Measurements from ENCODE around the gene PARP12.

PARP12 gene

GRCh38 chr7:140004672-140005071, 58.1 kb downstream of the PARP12 start:
- no peaks in the 10 kb centered on the region for H3K4me1 ChIP-seq (ENCODE audit: control insufficient read depth, insufficient read depth, low read length)
- no peaks in the 10 kb centered on the region for H3K9me3 ChIP-seq (ENCODE audit: control insufficient read depth in 2 of 2, low read length in 2 of 2)
- no peak overlapping the region for H3K4me3 ChIP-seq (ENCODE audit: low read length in 2 of 2)
- no peak overlapping the region for H3K27ac ChIP-seq (ENCODE audit: low read length)
- H3K27me3 ChIP-seq (ENCODE audit: control insufficient read depth in 1 of 2, insufficient read depth in 2 of 2, low read length in 2 of 2), result no peaks in the 10 kb centered on the region
- H3K36me3 ChIP-seq (ENCODE audit: control insufficient read depth in 2 of 2, insufficient read depth in 2 of 2, low read length in 2 of 2), result no peaks in the 10 kb centered on the region
- no peak overlapping the region for H3K9ac ChIP-seq (ENCODE audit: low read length in 2 of 2)

GRCh38 chr7:140003913-140004382, 58.8 kb downstream of the PARP12 start:
- Histone ChIP-seq H3K4me1 (ENCODE audit: control insufficient read depth, insufficient read depth, low read length) (no peaks in the 10 kb centered on the region), H3K9me3 (ENCODE audit: control insufficient read depth in 2 of 2, low read length in 2 of 2) (no peaks in the 10 kb centered on the region), H3K27ac (ENCODE audit: low read length) (no peak overlapping the region), H3K27me3 (ENCODE audit: control insufficient read depth in 1 of 2, insufficient read depth in 2 of 2, low read length in 2 of 2) (no peaks in the 10 kb centered on the region), H3K4me3 (ENCODE audit: low read length in 2 of 2) (no peak overlapping the region), H3K36me3 (ENCODE audit: control insufficient read depth in 2 of 2, insufficient read depth in 2 of 2, low read length in 2 of 2) (no peaks in the 10 kb centered on the region), H3K9ac (ENCODE audit: low read length in 2 of 2) (no peak overlapping the region)

GRCh38 chr7:140000666-140001268, 62.0 kb downstream of the PARP12 start:
- H3K36me3 ChIP-seq (ENCODE audit: control insufficient read depth in 2 of 2, insufficient read depth in 2 of 2, low read length in 2 of 2), result no peaks in the 10 kb centered on the region
- H3K27ac ChIP-seq (ENCODE audit: low read length), result no peak overlapping the region
- H3K9me3 ChIP-seq (ENCODE audit: control insufficient read depth in 2 of 2, low read length in 2 of 2), result no peaks in the 10 kb centered on the region
- H3K4me1 ChIP-seq (ENCODE audit: control insufficient read depth, insufficient read depth, low read length), result no peaks in the 10 kb centered on the region
- H3K4me3 ChIP-seq (ENCODE audit: low read length in 2 of 2), result no peak overlapping the region
- no peak overlapping the region for H3K9ac ChIP-seq (ENCODE audit: low read length in 2 of 2)
- H3K27me3 ChIP-seq (ENCODE audit: control insufficient read depth in 1 of 2, insufficient read depth in 2 of 2, low read length in 2 of 2), result no peaks in the 10 kb centered on the region

GRCh38 chr7:139999516-139999915, 63.2 kb downstream of the PARP12 start:
- no peaks in the 10 kb centered on the region for H3K27me3 ChIP-seq (ENCODE audit: control insufficient read depth in 1 of 2, insufficient read depth in 2 of 2, low read length in 2 of 2)
- H3K9me3 ChIP-seq (ENCODE audit: control insufficient read depth in 2 of 2, low read length in 2 of 2), result no peaks in the 10 kb centered on the region

GRCh38 chr7:139998572-139998971, 64.2 kb downstream of the PARP12 start:
- no peak overlapping the region for H3K9ac ChIP-seq (ENCODE audit: low read length in 2 of 2)
- H3K4me1 ChIP-seq (ENCODE audit: control insufficient read depth, insufficient read depth, low read length), result peaks cover 10% of the 10 kb centered on the region
- H3K36me3 ChIP-seq (ENCODE audit: control insufficient read depth in 2 of 2, insufficient read depth in 2 of 2, low read length in 2 of 2), result no peaks in the 10 kb centered on the region
- no peaks in the 10 kb centered on the region for H3K27me3 ChIP-seq (ENCODE audit: control insufficient read depth in 1 of 2, insufficient read depth in 2 of 2, low read length in 2 of 2)
- no peaks in the 10 kb centered on the region for H3K9me3 ChIP-seq (ENCODE audit: control insufficient read depth in 2 of 2, low read length in 2 of 2)
- no peak overlapping the region for H3K27ac ChIP-seq (ENCODE audit: low read length)
- H3K4me3 ChIP-seq (ENCODE audit: low read length in 2 of 2), result no peak overlapping the region

More at GRCh38 chr7:139999516-139999915, 63.2 kb downstream of the PARP12 start:
- Histone ChIP-seq H3K27ac (ENCODE audit: low read length) (no peak overlapping the region), H3K4me1 (ENCODE audit: control insufficient read depth, insufficient read depth, low read length) (peaks cover 10% of the 10 kb centered on the region), H3K9ac (ENCODE audit: low read length in 2 of 2) (no peak overlapping the region), H3K36me3 (ENCODE audit: control insufficient read depth in 2 of 2, insufficient read depth in 2 of 2, low read length in 2 of 2) (no peaks in the 10 kb centered on the region), H3K4me3 (ENCODE audit: low read length in 2 of 2) (no peak overlapping the region)

- no peak overlapping the region for H3K27ac ChIP-seq (ENCODE audit: low read length)
- H3K4me1 ChIP-seq (ENCODE audit: control insufficient read depth, insufficient read depth, low read length), result peaks cover 10% of the 10 kb centered on the region
- no peak overlapping the region for H3K4me3 ChIP-seq (ENCODE audit: low read length in 2 of 2)
- H3K9me3 ChIP-seq (ENCODE audit: control insufficient read depth in 2 of 2, low read length in 2 of 2), result no peaks in the 10 kb centered on the region
- H3K36me3 ChIP-seq (ENCODE audit: control insufficient read depth in 2 of 2, insufficient read depth in 2 of 2, low read length in 2 of 2), result no peaks in the 10 kb centered on the region
- no peaks in the 10 kb centered on the region for H3K27me3 ChIP-seq (ENCODE audit: control insufficient read depth in 1 of 2, insufficient read depth in 2 of 2, low read length in 2 of 2)
- no peak overlapping the region for H3K9ac ChIP-seq (ENCODE audit: low read length in 2 of 2)
Measured at GRCh38 chr7:139995017-139995915, 67.5 kb downstream of the PARP12 start.

GRCh38 chr7:139994356-139994755, 68.4 kb downstream of the PARP12 start:
- H3K4me3 ChIP-seq (ENCODE audit: low read length in 2 of 2), result no peak overlapping the region
- H3K9ac ChIP-seq (ENCODE audit: low read length in 2 of 2), result no peak overlapping the region
- H3K36me3 ChIP-seq (ENCODE audit: control insufficient read depth in 2 of 2, insufficient read depth in 2 of 2, low read length in 2 of 2), result no peaks in the 10 kb centered on the region
- H3K9me3 ChIP-seq (ENCODE audit: control insufficient read depth in 2 of 2, low read length in 2 of 2), result no peaks in the 10 kb centered on the region
- no peak overlapping the region for H3K27ac ChIP-seq (ENCODE audit: low read length)
- no peaks in the 10 kb centered on the region for H3K27me3 ChIP-seq (ENCODE audit: control insufficient read depth in 1 of 2, insufficient read depth in 2 of 2, low read length in 2 of 2)
- peaks cover 10% of the 10 kb centered on the region for H3K4me1 ChIP-seq (ENCODE audit: control insufficient read depth, insufficient read depth, low read length)

GRCh38 chr7:139993592-139993991, 69.2 kb downstream of the PARP12 start:
- Histone ChIP-seq H3K36me3 (ENCODE audit: control insufficient read depth in 2 of 2, insufficient read depth in 2 of 2, low read length in 2 of 2) (no peaks in the 10 kb centered on the region), H3K27ac (ENCODE audit: low read length) (no peak overlapping the region), H3K4me3 (ENCODE audit: low read length in 2 of 2) (no peak overlapping the region), H3K4me1 (ENCODE audit: control insufficient read depth, insufficient read depth, low read length) (peaks cover 10% of the 10 kb centered on the region), H3K9ac (ENCODE audit: low read length in 2 of 2) (no peak overlapping the region), H3K9me3 (ENCODE audit: control insufficient read depth in 2 of 2, low read length in 2 of 2) (no peaks in the 10 kb centered on the region), H3K27me3 (ENCODE audit: control insufficient read depth in 1 of 2, insufficient read depth in 2 of 2, low read length in 2 of 2) (no peaks in the 10 kb centered on the region)

GRCh38 chr7:139993169-139993568, 69.6 kb downstream of the PARP12 start:
- Histone ChIP-seq H3K9ac (ENCODE audit: low read length in 2 of 2) (no peak overlapping the region), H3K9me3 (ENCODE audit: control insufficient read depth in 2 of 2, low read length in 2 of 2) (no peaks in the 10 kb centered on the region), H3K4me3 (ENCODE audit: low read length in 2 of 2) (no peak overlapping the region), H3K4me1 (ENCODE audit: control insufficient read depth, insufficient read depth, low read length) (peaks cover 10% of the 10 kb centered on the region), H3K27me3 (ENCODE audit: control insufficient read depth in 1 of 2, insufficient read depth in 2 of 2, low read length in 2 of 2) (no peaks in the 10 kb centered on the region), H3K36me3 (ENCODE audit: control insufficient read depth in 2 of 2, insufficient read depth in 2 of 2, low read length in 2 of 2) (no peaks in the 10 kb centered on the region), H3K27ac (ENCODE audit: low read length) (no peak overlapping the region)

- no peak overlapping the region for H3K9ac ChIP-seq (ENCODE audit: low read length in 2 of 2)
- H3K27me3 ChIP-seq (ENCODE audit: control insufficient read depth in 1 of 2, insufficient read depth in 2 of 2, low read length in 2 of 2), result no peaks in the 10 kb centered on the region
- H3K9me3 ChIP-seq (ENCODE audit: control insufficient read depth in 2 of 2, low read length in 2 of 2), result no peaks in the 10 kb centered on the region
- peaks cover 10% of the 10 kb centered on the region for H3K4me1 ChIP-seq (ENCODE audit: control insufficient read depth, insufficient read depth, low read length)
- no peak overlapping the region for H3K27ac ChIP-seq (ENCODE audit: low read length)
- H3K4me3 ChIP-seq (ENCODE audit: low read length in 2 of 2), result no peak overlapping the region
- no peaks in the 10 kb centered on the region for H3K36me3 ChIP-seq (ENCODE audit: control insufficient read depth in 2 of 2, insufficient read depth in 2 of 2, low read length in 2 of 2)
Measured at GRCh38 chr7:139992353-139993044, 70.3 kb downstream of the PARP12 start.

Data from stomach smooth muscle (tissue), 2 donors.